Erythroblast (primary cell): ENCODE measurements around the gene TMEM62.

Experiments
- GATA1 ChIP-seq: IDR thresholded peaks from 2 replicates; pipeline ENCODE4 v1.6.1; 2011; ENCODE audit warnings: low read depth, mild to moderate bottlenecking, control low read depth, low read length, moderate library complexity
- POLR2A ChIP-seq: IDR thresholded peaks from 2 replicates; pipeline ENCODE4 v1.6.1; 2011; ENCODE audit warnings: mild to moderate bottlenecking, low read length

DNA sequence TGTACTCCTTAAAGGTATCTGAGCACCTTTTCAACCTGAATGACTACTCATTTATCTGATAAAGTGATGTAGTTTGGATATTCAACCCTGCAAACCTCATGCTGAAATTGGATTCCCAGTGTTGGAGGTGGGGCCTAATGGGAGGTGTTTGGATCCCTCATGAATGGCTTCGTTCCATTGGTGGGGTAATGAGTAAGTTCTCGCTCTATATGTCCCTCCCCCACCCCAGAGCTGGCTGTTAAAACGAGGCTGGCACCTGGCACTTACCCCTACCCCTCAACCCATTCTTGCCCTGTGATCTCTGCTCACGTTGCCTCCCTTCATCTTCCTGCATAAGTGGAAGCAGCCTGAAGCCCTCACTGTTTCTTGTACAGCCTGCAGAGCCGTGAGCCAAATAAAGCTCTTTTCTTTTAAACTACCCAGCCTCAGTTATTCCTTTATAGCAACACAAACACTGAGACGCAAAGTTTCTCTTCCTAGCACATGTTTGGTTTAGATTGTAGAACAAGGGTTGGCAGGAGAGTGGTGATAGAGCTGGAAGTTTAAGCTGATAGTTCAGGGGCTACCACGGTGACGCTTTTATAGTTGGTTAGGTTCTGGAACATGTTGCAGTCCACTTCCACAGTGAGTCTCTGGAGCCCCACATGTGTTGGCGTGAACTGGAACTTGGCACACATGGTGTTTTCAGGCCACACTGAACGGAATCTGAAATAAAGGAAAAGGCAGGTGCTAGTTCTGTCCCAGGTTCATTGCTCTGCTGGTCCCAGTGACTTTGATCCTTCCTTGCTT is 63.6 kb downstream of the TMEM62 start:
- peak; percentile 16 for TF ChIP-seq POLR2A
- no peak for TF ChIP-seq GATA1
